GM19025 (cell line): ENCODE data around the gene NPEPL1.
"Not testable (repeated sequence)": the region's sequence is repeated elsewhere in the genome, so short reads cannot be mapped to it uniquely, and the experiment has no call there.

Experiments
- ATAC-seq: cut with Tn5 transposase; IDR thresholded peaks from one replicate; pipeline ENCODE4 v1.9.1; 2021; ENCODE audit warnings: mild to moderate bottlenecking, low read depth, moderate library complexity; ENCODE audit not compliant: unreplicated experiment

NPEPL1 gene

GRCh38 chr20:58692579-58693225 is at the start of gene NPEPL1:
Gene NPEPL1 (plus strand): TSS chr20:58692800. CDS start chr20:58692901, 101 bp downstream.
- peak; percentile 94 for ATAC-seq

- ATAC-seq = not testable (repeated sequence)
Observed at GRCh38 chr20:58642896-58643295, 49.7 kb upstream of the NPEPL1 start.

GRCh38 chr20:58645412-58645968 is 47.1 kb upstream of the NPEPL1 start:
- no peak for ATAC-seq

GRCh38 chr20:58646257-58646656 is 46.3 kb upstream of the NPEPL1 start:
- no peak for ATAC-seq

GRCh38 chr20:58646703-58647102 is 45.9 kb upstream of the NPEPL1 start:
- ATAC-seq = no peak

- no peak for ATAC-seq
Observed at GRCh38 chr20:58647162-58647795, 45.3 kb upstream of the NPEPL1 start.

GRCh38 chr20:58647796-58648501 is 44.7 kb upstream of the NPEPL1 start:
- ATAC-seq = no peak

- ATAC-seq = not testable (repeated sequence)
Observed at GRCh38 chr20:58648502-58648825, 44.1 kb upstream of the NPEPL1 start.

GRCh38 chr20:58649288-58650180 is 43.1 kb upstream of the NPEPL1 start:
- no peak for ATAC-seq

- ATAC-seq = peak; percentile 6
Observed at GRCh38 chr20:58650181-58650775, 42.3 kb upstream of the NPEPL1 start.

GRCh38 chr20:58650776-58651558 is 41.6 kb upstream of the NPEPL1 start, which contains the start of gene STX16:
Gene STX16 (plus strand): TSS chr20:58651283. CDS start chr20:58652007, 724 bp downstream.
- ATAC-seq = peak; percentile 62

GRCh38 chr20:58651559-58651945 is 41.0 kb upstream of the NPEPL1 start:
- ATAC-seq = no peak

- no peak for ATAC-seq
Observed at GRCh38 chr20:58651946-58652605, 40.5 kb upstream of the NPEPL1 start.

- no peak for ATAC-seq
Observed at GRCh38 chr20:58652606-58653294, 39.9 kb upstream of the NPEPL1 start.

- no peak for ATAC-seq
Observed at GRCh38 chr20:58654337-58654736, 38.3 kb upstream of the NPEPL1 start.

- ATAC-seq = no peak
Observed at GRCh38 chr20:58655328-58656107, 37.1 kb upstream of the NPEPL1 start.

- ATAC-seq = no peak
Observed at GRCh38 chr20:58656831-58657230, 35.8 kb upstream of the NPEPL1 start.
